GM12892 (cell line): ENCODE data around the gene TMIE.

ENCODE experiments used
- DNase-seq: peaks from one replicate; pipeline ENCODE4 v3.0.0; 2011; ENCODE audit not compliant: insufficient read length
- FAIRE-seq: peaks from 2 replicates; lab custom pipeline; 2011; peaks lifted over from hg19 to GRCh38; lab: Jason Lieb, UNC
- POLR2A ChIP-seq: IDR thresholded peaks from 2 replicates; pipeline ENCODE4 v1.6.1; 2011; ENCODE audit warnings: low read depth, low read length, control low read depth
- POLR2AphosphoS5 ChIP-seq: IDR thresholded peaks from 2 replicates; pipeline ENCODE4 v1.6.1; 2011; ENCODE audit warnings: low read depth, low read length, control low read depth
- TAF1 ChIP-seq: IDR thresholded peaks from 2 replicates; pipeline ENCODE4 v1.6.1; 2011; ENCODE audit warnings: low read depth, mild to moderate bottlenecking, control low read depth, low read length, borderline replicate concordance

TMIE gene

GRCh38 chr3:46706771-46707582 is 5.8 kb downstream of the TMIE start:
- DNase-seq (no peak), FAIRE-seq (no peak)
- no peak for TF ChIP-seq POLR2AphosphoS5
- TF ChIP-seq POLR2A: no peak

- TF ChIP-seq POLR2AphosphoS5 (no peak), TAF1 (no peak), POLR2A (no peak)
- DNase-seq (no peak), FAIRE-seq (no peak)
Observed at GRCh38 chr3:46707601-46708011, 6.4 kb downstream of the TMIE start.

- FAIRE-seq (no peak), DNase-seq (no peak)
- TF ChIP-seq POLR2A (no peak), TAF1 (no peak), POLR2AphosphoS5 (no peak)
Observed at GRCh38 chr3:46708401-46709156, 7.4 kb downstream of the TMIE start.

GRCh38 chr3:46709157-46709654 is 8.0 kb downstream of the TMIE start:
- FAIRE-seq (no peak), DNase-seq (peak; percentile 2)
- no peak for TF ChIP-seq TAF1

- TF ChIP-seq TAF1: no peak
- TF ChIP-seq POLR2AphosphoS5: no peak
- TF ChIP-seq POLR2A: no peak
- FAIRE-seq (no peak), DNase-seq (peak; percentile 7)
Observed at GRCh38 chr3:46709721-46710120, 8.5 kb downstream of the TMIE start.

GRCh38 chr3:46710229-46710628 is 9.0 kb downstream of the TMIE start:
- TF ChIP-seq POLR2A (no peak), POLR2AphosphoS5 (no peak), TAF1 (no peak)
- DNase-seq (peak; percentile 21), FAIRE-seq (no peak)

- DNase-seq: no peak
- no peak for TF ChIP-seq TAF1
- no peak for TF ChIP-seq POLR2A
- no peak for TF ChIP-seq POLR2AphosphoS5
- FAIRE-seq: no peak
Observed at GRCh38 chr3:46710671-46711295, 9.6 kb downstream of the TMIE start.

- FAIRE-seq (no peak), DNase-seq (no peak)
- TF ChIP-seq POLR2A (no peak), TAF1 (no peak), POLR2AphosphoS5 (no peak)
Observed at GRCh38 chr3:46711305-46711704, 10.1 kb downstream of the TMIE start.

- FAIRE-seq: no peak
- no peak for DNase-seq
- TF ChIP-seq POLR2A: no peak
- TF ChIP-seq TAF1: no peak
- TF ChIP-seq POLR2AphosphoS5: no peak
Observed at GRCh38 chr3:46711760-46712159, 10.6 kb downstream of the TMIE start.

- FAIRE-seq (no peak), DNase-seq (no peak)
- TF ChIP-seq POLR2A: no peak
- no peak for TF ChIP-seq POLR2AphosphoS5
- TF ChIP-seq TAF1: no peak
Observed at GRCh38 chr3:46712191-46713049, 11.2 kb downstream of the TMIE start.
